Stimulated activated CD8-positive, alpha-beta memory T cell treated with anti-CD3 and anti-CD28 coated beads, Interleukin-2, amount 100 ng/mL, for 1 hour (primary cell): ENCODE measurements around the gene TINCR.

Experiments used
- DNase-seq, 2 donors: peaks; one replicate each; pipeline ENCODE4 v3.0.0-alpha.2; 2020; ENCODE audit warnings: low read depth in 2 of 2

TINCR gene

DNA sequence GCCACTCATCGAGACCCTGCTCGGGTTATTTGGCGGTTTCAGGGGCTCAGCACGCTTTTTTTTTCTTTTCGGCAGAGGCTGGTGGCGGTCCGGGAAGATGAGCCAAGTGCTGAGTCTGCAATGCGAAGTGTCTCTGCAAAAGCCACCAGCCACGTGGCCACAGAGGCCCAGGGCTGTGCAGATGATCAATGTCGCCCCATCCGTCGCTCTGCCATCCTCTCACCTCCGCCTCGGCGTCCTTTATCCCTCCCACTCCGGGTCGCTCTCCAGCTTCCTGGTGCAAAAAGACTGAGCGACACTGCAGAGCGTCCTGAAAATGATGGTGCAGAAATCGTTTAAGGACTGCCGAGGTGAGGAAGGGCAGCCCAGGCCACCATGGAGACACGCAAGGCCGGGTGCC, 55.0 kb downstream of the TINCR start:
- DNase-seq: no peak
